GM12878 (cell line): ENCODE results near the gene KCNIP3. TPM values are rescaled to one million over a fixed set of nuclear protein-coding genes. Genes with fewer than 3 reads are reported as not detected.

Source experiments
- ATAC-seq: fragments of 200-7000 bp; cut with Tn5 transposase; 3 replicates; pipeline ENCODE4 v1.9.1; 2020; ENCODE audit warnings: mild to moderate bottlenecking, moderate library complexity
- BruUV-seq: library from RNA; stranded (reverse); fragments of 400-500 nt; replicated peaks from 2 replicates; lab custom pipeline; 2021; lab: Mats Ljungman, UMichigan
- CTCF ChIA-PET: fragments of 300-600 bp; sonication (Branson Sonifier 250); formaldehyde crosslinking; extraction: SDS; loops from one replicate; lab custom pipeline; 2021; ENCODE audit warnings: inconsistent platforms; lab: Yijun Ruan, JAX
- POLR2A ChIA-PET: fragments of 350-600 bp; formaldehyde crosslinking; extraction: SDS; loops from one replicate; lab custom pipeline; 2021; ENCODE audit warnings: inconsistent platforms; lab: Charles Lee
- RAD21 ChIA-PET: fragments of 300-600 bp; sonication (Branson Sonifier 250); formaldehyde crosslinking; loops from one replicate; lab custom pipeline; 2023; ENCODE audit warnings: antibody characterized with exemption; ENCODE audit not compliant: unreplicated experiment; lab: Charles Lee
- SMC1A ChIA-PET: fragments of 300-600 bp; sonication (Branson Sonifier 250); formaldehyde crosslinking; loops from one replicate; lab custom pipeline; 2023; ENCODE audit not compliant: unreplicated experiment, uncharacterized antibody; lab: Charles Lee
- DNase-seq: peaks from one replicate; pipeline ENCODE4 v3.0.0-alpha.2; 2011; ENCODE audit warnings: low read depth, low spot score
- FAIRE-seq: peaks from 3 replicates; lab custom pipeline; 2011; peaks lifted over from hg19 to GRCh38; lab: Jason Lieb, UNC
- H2AFZ ChIP-seq: 2 replicates; pipeline ENCODE4 v1.6.0; 2011; ENCODE audit warnings: low read depth, low read length, control low read depth; ENCODE audit not compliant: control insufficient read depth
- H3K27ac ChIP-seq: 2 replicates; pipeline ENCODE4 v1.5.1; 2011; ENCODE audit warnings: control low read depth; ENCODE audit not compliant: control insufficient read depth, insufficient read depth
- H3K27me3 ChIP-seq, 2 experiments: replicated peaks in 1 of 2; 2 replicates each; pipeline versions ENCODE4 v1.6.0 to v1.6.1; 2011; ENCODE audit warnings: low read length in 1 of 2; ENCODE audit not compliant: control insufficient read depth in 2 of 2, insufficient read depth in 2 of 2
- H3K36me3 ChIP-seq, 2 experiments: 2 replicates each; pipeline ENCODE4 v1.5.1; 2011; ENCODE audit warnings: low read length in 1 of 2; ENCODE audit not compliant: control insufficient read depth in 2 of 2, insufficient read depth in 2 of 2
- H3K4me1 ChIP-seq: 2 replicates; pipeline ENCODE4 v1.6.1; 2011; ENCODE audit warnings: mild to moderate bottlenecking, low read length, moderate library complexity, mixed read lengths; ENCODE audit not compliant: control insufficient read depth, insufficient read depth
- H3K4me2 ChIP-seq: 2 replicates; pipeline ENCODE4 v1.6.0; 2011; ENCODE audit warnings: control low read depth; ENCODE audit not compliant: control insufficient read depth, insufficient read depth
- H3K4me3 ChIP-seq: fragments of 200-600 bp; sonication (generic); 2 replicates; pipeline ENCODE4 v1.5.1; 2016
- H3K79me2 ChIP-seq: 2 replicates; pipeline ENCODE4 v1.6.0; 2011; ENCODE audit warnings: low read length; ENCODE audit not compliant: control insufficient read depth, insufficient read depth
- H3K9ac ChIP-seq: 2 replicates; pipeline ENCODE4 v1.8.0; 2011; ENCODE audit warnings: low read length, control low read depth, mixed read lengths; ENCODE audit not compliant: control insufficient read depth, insufficient read depth
- H3K9me3 ChIP-seq: replicated peaks from 3 replicates; pipeline ENCODE4 v1.5.1; 2011; ENCODE audit warnings: mild to moderate bottlenecking, low read length; ENCODE audit not compliant: control insufficient read depth, insufficient read depth
- H4K20me1 ChIP-seq: 2 replicates; pipeline ENCODE4 v1.6.0; 2011; ENCODE audit not compliant: control insufficient read depth, insufficient read depth
- CEBPZ ChIP-seq: fragments of 150-350 bp; IDR thresholded peaks from 2 replicates; pipeline ENCODE4 v1.6.1; 2016; ENCODE audit warnings: low read depth, low read length
- JUND ChIP-seq: IDR thresholded peaks from 2 replicates; pipeline ENCODE4 v1.6.1; 2012; ENCODE audit warnings: low read depth, mild to moderate bottlenecking, low read length, improper control_type of control experiment, moderate library complexity
- NR2C1 ChIP-seq: fragments of 450-650 bp; IDR thresholded peaks from 2 replicates; pipeline ENCODE4 v1.6.1; 2017; ENCODE audit warnings: antibody characterized with exemption, mild to moderate bottlenecking, moderate library complexity
- NR2C2 ChIP-seq: IDR thresholded peaks from 2 replicates; pipeline ENCODE4 v1.6.1; 2011; ENCODE audit warnings: borderline replicate concordance, low read depth; ENCODE audit not compliant: control insufficient read depth, insufficient read length
- POLR2A ChIP-seq: IDR thresholded peaks from 2 replicates; pipeline ENCODE4 v1.6.1; 2011; ENCODE audit warnings: low read depth, mild to moderate bottlenecking, low read length
- RBBP5 ChIP-seq: fragments of 200-600 bp; sonication (generic); conservative IDR thresholded peaks from 2 replicates; pipeline ENCODE4 v1.6.1; 2016
- RCOR1 ChIP-seq: conservative IDR thresholded peaks from 2 replicates; pipeline ENCODE4 v1.6.1; 2012; ENCODE audit warnings: low read depth, low read length, improper control_type of control experiment
- SMC3 ChIP-seq: IDR thresholded peaks from 2 replicates; pipeline ENCODE4 v1.6.1; 2011; ENCODE audit warnings: low read length, improper control_type of control experiment, borderline replicate concordance
- SP1 ChIP-seq: IDR thresholded peaks from one replicate; pipeline ENCODE4 v1.6.1; 2011; ENCODE audit warnings: low read depth, low read length
- STAT1 ChIP-seq: fragments of 450-650 bp; conservative IDR thresholded peaks from 2 replicates; pipeline ENCODE4 v1.6.1; 2014; ENCODE audit warnings: antibody characterized with exemption, mild to moderate bottlenecking
- SUZ12 ChIP-seq: fragments of 200-600 bp; sonication (generic); IDR thresholded peaks from one replicate; pipeline ENCODE4 v1.6.1; 2018; ENCODE audit warnings: antibody characterized with exemption, mild to moderate bottlenecking; ENCODE audit not compliant: unreplicated experiment
- TBL1XR1 ChIP-seq: IDR thresholded peaks from 2 replicates; pipeline ENCODE4 v1.6.1; 2012; ENCODE audit warnings: low read depth, low read length, improper control_type of control experiment
- WGBS: methylation state at CpG from one replicate; pipeline ENCODE4 v1.1.6; 2016; ENCODE audit warnings: low lambda C conversion rate; ENCODE audit not compliant: insufficient replicate concordance, insufficient coverage; ENCODE audit errors: missing lambda C conversion rate; 5-methylcytosine and 5-hydroxymethylcytosine counted together
- in situ Hi-C: fragments of 300-500 bp; cut with MboI; formaldehyde crosslinking; loops from 9 replicates; pipeline ENCODE4 v1.14.3; 2018; ENCODE audit warnings: mixed read lengths
- intact Hi-C: fragments of 100-400 bp; cut with micrococcal nuclease; formaldehyde crosslinking; loops from one replicate; pipeline ENCODE4 v1.14.2; 2022; ENCODE audit not compliant: unreplicated experiment
- polyA plus RNA-seq, 11 experiments: library from polyadenylated mRNA; depleted of rRNA in 4 of 11; unstranded in 6 of 11; stranded (reverse) in 5 of 11; fragments of >200 nt; fragmentation: Nextera tagmentation in 4 of 11; fragmentation: Illumina TruSeq in 1 of 11; extraction: Ambion mirVana in 4 of 11; extraction: Trizol in 1 of 11; gene quantifications; 1 replicate in 1 of 11; 2 replicates in 10 of 11; pipeline versions ENCODE4 v1.2.1 to v1.2.3, GENCODE V29; 2011 to 2016; ENCODE audit warnings: inconsistent platforms in 2 of 11, missing spikeins in 2 of 11, low read depth in 1 of 11
- total RNA-seq, 4 experiments: library from RNA; depleted of rRNA in 3 of 4; stranded (reverse); fragments of >200 nt in 3 of 4; fragmentation: Illumina TruSeq in 1 of 4; extraction: Trizol in 1 of 4; gene quantifications; 2 replicates each; pipeline versions ENCODE4 v1.2.1 to v1.2.3, GENCODE V29; 2013 to 2021
- TF ChIP-seq, protein P1 (sequence below): fragments of 450-650 bp; IDR thresholded peaks from 2 replicates; pipeline ENCODE4 v1.6.1; 2017; ENCODE audit warnings: mild to moderate bottlenecking
- TF ChIP-seq, protein P2 (sequence below): fragments of 450-650 bp; IDR thresholded peaks from 2 replicates; pipeline ENCODE4 v1.6.1; 2016; ENCODE audit warnings: mild to moderate bottlenecking
- TF ChIP-seq, protein P3 (sequence below): fragments of 450-650 bp; IDR thresholded peaks from 2 replicates; pipeline ENCODE4 v1.6.1; 2016; ENCODE audit warnings: mild to moderate bottlenecking
- TF ChIP-seq, protein P4 (sequence below): fragments of 450-650 bp; IDR thresholded peaks from 2 replicates; pipeline ENCODE4 v1.6.1; 2017; ENCODE audit warnings: low read depth, mild to moderate bottlenecking, moderate library complexity

Gene KCNIP3
- total and polyA plus RNA-seq, 10 of the 15 experiments (the other 5 are each of a cell fraction or from before 2014, with no cell fraction given): not detected

- Histone ChIP-seq H3K4me1 (no peaks in the 10 kb centered on the region), H3K79me2 (no peaks in the 10 kb centered on the region), H3K36me3 (no peaks in the 10 kb centered on the region), H3K9me3 (no peaks in the 10 kb centered on the region), H2AFZ (no peak overlapping the region), H3K4me3 (no peak overlapping the region), H3K27ac (no peak overlapping the region), H3K27me3 (peaks cover 0 to 1% of the 10 kb centered on the region in 2 experiments; a peak in 2 of 4 replicates), H3K9ac (no peak overlapping the region), H3K4me2 (no peak overlapping the region), H4K20me1 (no peaks in the 10 kb centered on the region)
- ChIA-PET POLR2A (no interaction called here), SMC1A (no interaction called here), CTCF (no interaction called here), RAD21 (no interaction called here)
- 53% methylated on average over 10 of the region's 10 CpGs for WGBS
- in situ Hi-C loops (no loop called here), intact Hi-C loops (no loop called here)
- ATAC-seq (no peak), FAIRE-seq (no peak), DNase-seq (no peak)
- no TSS peak for BruUV-seq
- TF ChIP-seq JUND (no peak), SP1 (no peak), CEBPZ (no peak), POLR2A (no peak), RCOR1 (no peak), TBL1XR1 (no peak), SUZ12 (no peak), NR2C1 (no peak), RBBP5 (no peak), STAT1 (no peak), SMC3 (no peak), NR2C2 (no peak)
- TF ChIP-seq, protein P1, sequence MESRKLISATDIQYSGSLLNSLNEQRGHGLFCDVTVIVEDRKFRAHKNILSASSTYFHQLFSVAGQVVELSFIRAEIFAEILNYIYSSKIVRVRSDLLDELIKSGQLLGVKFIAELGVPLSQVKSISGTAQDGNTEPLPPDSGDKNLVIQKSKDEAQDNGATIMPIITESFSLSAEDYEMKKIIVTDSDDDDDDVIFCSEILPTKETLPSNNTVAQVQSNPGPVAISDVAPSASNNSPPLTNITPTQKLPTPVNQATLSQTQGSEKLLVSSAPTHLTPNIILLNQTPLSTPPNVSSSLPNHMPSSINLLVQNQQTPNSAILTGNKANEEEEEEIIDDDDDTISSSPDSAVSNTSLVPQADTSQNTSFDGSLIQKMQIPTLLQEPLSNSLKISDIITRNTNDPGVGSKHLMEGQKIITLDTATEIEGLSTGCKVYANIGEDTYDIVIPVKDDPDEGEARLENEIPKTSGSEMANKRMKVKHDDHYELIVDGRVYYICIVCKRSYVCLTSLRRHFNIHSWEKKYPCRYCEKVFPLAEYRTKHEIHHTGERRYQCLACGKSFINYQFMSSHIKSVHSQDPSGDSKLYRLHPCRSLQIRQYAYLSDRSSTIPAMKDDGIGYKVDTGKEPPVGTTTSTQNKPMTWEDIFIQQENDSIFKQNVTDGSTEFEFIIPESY: no peak
- TF ChIP-seq, protein P2, sequence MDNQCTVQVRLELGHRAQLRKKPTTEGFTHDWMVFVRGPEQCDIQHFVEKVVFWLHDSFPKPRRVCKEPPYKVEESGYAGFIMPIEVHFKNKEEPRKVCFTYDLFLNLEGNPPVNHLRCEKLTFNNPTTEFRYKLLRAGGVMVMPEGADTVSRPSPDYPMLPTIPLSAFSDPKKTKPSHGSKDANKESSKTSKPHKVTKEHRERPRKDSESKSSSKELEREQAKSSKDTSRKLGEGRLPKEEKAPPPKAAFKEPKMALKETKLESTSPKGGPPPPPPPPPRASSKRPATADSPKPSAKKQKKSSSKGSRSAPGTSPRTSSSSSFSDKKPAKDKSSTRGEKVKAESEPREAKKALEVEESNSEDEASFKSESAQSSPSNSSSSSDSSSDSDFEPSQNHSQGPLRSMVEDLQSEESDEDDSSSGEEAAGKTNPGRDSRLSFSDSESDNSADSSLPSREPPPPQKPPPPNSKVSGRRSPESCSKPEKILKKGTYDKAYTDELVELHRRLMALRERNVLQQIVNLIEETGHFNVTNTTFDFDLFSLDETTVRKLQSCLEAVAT: no peak
- TF ChIP-seq, protein P3, sequence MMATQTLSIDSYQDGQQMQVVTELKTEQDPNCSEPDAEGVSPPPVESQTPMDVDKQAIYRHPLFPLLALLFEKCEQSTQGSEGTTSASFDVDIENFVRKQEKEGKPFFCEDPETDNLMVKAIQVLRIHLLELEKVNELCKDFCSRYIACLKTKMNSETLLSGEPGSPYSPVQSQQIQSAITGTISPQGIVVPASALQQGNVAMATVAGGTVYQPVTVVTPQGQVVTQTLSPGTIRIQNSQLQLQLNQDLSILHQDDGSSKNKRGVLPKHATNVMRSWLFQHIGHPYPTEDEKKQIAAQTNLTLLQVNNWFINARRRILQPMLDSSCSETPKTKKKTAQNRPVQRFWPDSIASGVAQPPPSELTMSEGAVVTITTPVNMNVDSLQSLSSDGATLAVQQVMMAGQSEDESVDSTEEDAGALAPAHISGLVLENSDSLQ: no peak
- TF ChIP-seq, protein P4, sequence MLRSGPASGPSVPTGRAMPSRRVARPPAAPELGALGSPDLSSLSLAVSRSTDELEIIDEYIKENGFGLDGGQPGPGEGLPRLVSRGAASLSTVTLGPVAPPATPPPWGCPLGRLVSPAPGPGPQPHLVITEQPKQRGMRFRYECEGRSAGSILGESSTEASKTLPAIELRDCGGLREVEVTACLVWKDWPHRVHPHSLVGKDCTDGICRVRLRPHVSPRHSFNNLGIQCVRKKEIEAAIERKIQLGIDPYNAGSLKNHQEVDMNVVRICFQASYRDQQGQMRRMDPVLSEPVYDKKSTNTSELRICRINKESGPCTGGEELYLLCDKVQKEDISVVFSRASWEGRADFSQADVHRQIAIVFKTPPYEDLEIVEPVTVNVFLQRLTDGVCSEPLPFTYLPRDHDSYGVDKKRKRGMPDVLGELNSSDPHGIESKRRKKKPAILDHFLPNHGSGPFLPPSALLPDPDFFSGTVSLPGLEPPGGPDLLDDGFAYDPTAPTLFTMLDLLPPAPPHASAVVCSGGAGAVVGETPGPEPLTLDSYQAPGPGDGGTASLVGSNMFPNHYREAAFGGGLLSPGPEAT: no peak
Observed at GRCh38 chr2:95269036-95269680, 28.0 kb upstream of the KCNIP3 start.
